ENCODE data around the gene KLHL28.

The KLHL28 gene, protein sequence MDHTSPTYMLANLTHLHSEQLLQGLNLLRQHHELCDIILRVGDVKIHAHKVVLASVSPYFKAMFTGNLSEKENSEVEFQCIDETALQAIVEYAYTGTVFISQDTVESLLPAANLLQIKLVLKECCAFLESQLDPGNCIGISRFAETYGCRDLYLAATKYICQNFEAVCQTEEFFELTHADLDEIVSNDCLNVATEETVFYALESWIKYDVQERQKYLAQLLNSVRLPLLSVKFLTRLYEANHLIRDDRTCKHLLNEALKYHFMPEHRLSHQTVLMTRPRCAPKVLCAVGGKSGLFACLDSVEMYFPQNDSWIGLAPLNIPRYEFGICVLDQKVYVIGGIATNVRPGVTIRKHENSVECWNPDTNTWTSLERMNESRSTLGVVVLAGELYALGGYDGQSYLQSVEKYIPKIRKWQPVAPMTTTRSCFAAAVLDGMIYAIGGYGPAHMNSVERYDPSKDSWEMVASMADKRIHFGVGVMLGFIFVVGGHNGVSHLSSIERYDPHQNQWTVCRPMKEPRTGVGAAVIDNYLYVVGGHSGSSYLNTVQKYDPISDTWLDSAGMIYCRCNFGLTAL

DNA sequence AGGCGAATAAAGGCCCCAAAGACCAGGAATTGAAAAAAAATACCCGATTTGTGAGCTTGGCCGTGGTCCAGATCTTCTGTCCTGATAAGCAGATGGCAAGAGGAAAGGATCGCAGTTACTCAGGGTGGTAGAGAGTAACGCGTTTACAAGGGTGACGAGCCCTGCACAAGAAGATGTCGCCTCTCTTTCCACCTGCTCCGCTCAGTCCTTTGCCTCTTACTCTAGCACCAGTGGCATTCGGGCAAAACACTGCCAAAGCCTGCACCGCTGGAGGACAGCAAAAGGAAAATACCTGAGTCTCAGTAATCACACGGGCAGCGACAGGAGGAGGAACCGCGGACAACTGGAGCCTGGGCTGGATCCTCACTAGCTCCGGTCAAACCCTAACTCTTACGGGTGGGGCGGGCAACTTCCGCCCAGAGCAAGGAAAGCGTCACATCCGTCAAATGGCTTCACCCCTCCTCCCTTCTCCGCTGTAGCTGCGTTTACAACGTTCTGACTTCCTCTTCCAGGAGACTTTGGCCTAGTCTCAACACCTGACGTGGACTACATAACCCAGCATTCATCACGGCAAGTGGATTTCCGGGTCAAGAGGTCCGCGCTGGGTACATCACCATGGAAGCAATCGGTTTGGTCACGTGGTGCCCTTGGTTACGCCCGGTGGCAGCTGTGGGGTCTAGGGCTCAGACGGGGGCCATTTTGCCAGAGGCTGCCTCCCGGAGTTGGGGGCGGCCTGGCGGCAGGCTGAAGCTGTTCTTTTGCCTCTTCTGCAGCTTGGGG lies at the start of gene KLHL28, which contains the start of gene TOGARAM1:
Gene KLHL28 (minus strand): TSS at position 394 of the 780 bp plus-strand sequence. CDS start 16,019 bp downstream, outside the sequence.
Gene TOGARAM1 (plus strand): TSS at position 637 of the 780 bp plus-strand sequence. CDS start 232 bp downstream, outside the sequence.
- peak; percentile 98 for DNase-seq

DNA sequence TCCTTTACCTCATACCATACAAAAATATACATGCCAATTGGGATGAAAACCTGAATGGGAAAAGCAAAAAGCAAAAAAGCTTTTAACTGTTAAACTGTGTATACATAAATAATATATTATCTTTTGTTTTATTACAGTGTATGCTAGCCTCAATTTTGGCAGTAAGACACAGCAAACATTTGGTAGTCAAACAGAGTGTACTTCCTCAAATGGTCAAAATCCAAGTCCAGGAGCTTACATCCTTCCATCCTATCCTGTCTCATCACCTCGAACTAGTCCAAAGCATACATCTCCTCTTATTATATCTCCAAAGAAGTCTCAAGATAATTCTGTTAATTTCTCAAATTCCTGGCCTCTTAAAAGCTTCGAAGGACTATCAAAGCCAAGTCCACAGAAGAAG lies 42.2 kb upstream of the KLHL28 start:
- no peak for DNase-seq

DNA sequence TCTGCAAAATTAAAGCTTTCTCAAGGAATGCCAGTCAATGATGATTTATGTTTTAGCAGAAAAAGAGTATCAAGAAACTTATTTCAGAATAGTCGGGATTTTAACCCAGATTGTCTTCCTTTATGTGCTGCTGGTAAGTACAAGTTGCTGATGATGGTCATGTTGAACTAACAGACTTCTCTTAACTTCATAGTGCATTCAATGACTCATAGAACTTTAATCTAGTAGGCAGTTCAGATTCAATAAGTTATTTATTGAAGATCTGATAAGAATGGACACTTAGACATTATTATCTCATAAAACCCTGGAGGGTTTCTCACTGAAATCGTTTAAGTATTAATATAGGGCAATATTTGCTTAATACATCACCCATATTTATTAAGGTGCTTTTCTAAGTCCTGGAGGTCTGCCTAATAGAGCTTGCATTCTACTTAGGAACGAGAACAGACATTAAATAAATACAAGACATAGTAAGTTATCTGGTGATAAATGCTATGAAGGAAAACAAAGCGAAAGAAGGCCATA lies 34.1 kb upstream of the KLHL28 start:
- no peak for DNase-seq

DNA sequence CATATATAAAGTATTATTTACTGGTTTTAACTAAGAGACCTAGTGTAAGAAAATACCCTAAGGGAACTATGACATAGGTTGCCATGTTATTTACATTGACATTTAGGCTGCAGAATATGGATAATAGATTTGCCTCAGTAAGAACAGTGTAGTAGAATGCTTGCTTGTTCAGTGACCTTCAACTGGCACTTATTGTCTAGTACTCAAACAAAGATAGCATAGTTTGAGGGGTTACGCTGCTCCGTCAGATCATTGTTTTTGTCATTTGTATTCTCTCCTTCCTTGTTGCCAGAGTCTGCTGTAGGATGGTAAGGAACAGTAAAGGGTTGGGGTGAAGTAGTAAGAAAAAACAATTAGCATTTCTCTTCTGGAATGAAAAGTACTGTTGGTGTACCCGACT lies 33.4 kb upstream of the KLHL28 start:
- DNase-seq = no peak

DNA sequence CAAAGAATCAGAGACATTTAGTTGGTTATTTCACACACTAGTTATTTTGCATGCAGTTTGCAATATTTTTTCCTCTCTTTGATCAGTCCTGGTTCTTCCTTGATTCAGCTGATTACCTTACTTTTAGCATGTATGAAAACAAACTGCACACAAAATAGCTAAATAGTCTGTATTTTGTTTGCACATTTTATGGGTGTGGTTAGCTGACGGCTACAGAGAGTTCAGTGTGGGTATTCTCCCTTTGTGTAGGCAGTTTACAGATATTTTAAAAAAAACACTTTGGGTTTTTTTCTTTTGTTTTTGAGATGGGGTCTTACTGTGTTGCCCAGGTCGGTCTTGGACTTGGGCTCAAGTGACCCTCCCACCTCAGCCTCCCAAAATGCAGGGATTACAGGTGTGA lies 28.8 kb upstream of the KLHL28 start:
- no peak for DNase-seq

DNA sequence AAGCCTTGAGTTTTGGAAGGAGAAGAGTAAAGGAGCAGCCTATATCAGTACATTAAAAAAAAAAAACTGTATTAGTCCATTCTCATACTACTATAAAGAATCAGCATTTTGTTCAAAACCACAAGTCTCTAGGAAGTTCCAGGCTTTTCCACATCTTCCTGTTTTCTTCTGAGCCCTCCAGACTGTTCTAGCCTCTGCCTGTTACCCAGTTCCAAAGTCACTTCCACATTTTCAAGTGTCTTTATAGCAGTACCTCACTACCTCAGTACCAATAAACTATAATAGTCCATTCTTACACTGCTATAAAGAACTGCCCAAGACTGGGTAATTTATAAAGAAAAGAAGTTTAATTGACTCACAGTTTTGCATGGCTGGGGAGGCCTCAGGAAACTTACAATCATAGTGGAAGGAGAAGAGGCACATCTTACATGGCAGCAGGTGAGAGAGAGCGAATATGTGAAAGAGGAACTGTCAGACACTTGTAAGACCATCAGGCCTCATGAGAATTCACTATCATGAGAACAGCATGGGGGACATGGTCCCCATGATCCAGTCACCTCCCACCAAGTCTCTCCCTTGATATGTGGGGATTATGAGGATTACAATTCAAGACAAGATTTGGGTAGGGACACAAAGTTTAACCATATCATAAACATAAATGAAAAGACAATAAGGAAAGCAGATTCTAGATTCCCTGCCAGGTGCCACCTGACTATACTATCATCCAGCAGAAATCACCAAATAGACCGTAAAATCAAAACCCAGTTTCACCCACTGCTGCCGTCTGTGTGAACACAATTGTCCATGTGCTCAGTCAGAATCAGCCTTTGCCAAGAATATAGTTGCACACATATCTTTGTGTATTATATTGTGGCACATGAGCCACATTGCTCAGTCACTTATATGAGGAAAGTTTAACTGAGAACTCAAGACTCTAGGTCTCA lies 28.0 kb upstream of the KLHL28 start:
- DNase-seq = no peak

DNA sequence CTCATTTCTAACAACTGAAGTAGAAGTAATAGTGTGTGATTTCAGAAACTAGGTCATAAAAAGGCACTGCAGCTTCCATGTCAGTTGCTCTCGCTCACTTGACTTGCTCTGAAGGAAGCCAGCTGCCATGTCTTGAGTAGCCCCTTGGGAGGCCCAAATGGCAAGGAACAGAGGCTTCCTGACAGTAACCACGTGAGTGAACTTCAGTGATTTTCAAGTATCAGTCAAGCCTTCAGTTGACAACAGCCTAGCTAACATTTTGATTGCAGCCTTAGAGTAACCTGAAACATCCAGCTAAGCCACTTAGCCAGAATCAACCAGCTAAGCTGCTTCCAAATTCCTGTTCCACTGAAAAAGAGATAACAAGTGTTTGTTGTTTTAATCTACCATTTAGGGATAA lies 26.9 kb upstream of the KLHL28 start:
- DNase-seq = no peak

DNA sequence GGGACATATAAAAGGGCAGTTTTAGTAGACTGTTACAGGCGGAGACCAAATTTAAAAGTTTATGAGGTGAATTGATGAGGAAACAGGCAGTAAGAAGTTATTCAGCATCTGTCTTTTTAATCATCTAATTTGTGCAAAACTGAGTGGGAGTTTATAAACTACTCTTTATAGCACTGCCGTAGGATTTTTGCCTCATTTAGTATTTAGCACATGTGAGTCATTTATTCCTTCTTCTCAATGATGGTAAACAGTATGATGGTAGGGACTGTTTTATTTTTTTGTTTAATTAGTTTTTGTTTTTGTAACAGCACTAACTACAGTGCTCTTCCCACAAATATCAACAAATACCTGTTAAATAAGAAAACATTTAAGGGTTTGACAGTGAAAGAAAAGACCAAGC lies 20.8 kb upstream of the KLHL28 start:
- DNase-seq = no peak

DNA sequence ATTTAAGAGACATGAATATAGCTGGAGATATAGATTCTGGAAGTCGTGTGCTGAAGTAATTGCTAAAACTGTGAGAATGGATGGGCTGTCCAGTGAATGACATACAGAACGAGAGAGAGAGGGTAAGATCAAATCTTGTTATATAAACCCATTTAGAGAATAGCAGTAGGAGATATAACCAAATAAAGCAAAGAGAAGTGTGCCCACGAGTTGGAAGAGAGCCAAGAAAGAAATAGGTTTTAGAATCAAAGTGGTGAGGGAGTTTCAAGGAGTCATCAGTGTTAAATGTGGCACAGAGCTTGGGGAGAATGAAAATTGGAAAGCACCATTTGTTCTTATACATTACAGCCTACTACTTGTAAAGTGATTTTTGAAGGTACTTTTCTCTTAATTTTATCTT lies 19.5 kb upstream of the KLHL28 start:
- DNase-seq = no peak

DNA sequence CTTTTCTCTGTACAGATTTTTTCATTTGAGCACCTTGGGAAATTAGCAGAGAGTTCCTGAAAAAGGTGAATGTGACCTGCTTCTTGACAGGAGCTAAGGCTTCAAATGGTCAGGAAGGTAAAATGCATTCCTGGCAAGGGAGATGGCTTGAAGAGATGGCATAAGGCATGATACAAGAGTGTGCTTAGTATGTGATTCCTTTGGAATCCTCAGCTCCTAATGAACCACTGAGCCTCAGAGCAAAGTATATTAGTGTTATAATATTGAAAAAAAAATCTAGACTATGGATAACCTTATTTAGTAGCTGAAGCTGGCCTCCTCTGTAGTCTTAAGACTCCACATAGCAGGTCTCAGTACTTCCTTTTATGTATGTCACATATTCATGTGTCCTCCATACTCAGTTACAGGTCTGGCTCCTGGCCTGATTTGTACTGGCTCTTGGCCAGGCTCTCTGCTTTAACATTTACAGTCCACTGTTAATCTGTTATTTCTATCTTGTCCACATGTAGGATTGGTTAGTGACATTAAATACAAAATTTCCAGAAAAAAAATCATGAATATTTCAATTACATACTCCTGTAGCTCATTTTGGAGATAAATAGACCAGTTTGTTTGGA lies 18.1 kb upstream of the KLHL28 start:
- DNase-seq = no peak

DNA sequence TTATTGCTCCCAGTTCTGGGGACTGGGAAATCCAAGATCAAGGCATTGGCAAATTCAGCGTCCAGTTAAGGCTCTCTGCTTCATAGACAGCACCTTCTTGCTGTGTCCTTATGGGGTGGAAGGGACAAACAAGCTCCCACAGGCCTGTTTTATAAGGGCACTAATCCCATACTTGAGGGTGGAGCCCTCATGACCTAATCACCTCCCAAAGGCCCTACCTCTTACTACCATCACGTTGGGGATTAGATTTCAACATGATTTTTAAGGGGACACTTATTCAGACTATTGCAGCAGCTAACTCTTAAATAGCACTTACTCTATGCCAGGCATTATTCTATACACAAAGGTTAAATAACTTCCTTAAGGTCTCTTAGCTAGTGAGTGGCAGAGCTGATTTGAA lies 17.5 kb upstream of the KLHL28 start:
- no peak for DNase-seq

DNA sequence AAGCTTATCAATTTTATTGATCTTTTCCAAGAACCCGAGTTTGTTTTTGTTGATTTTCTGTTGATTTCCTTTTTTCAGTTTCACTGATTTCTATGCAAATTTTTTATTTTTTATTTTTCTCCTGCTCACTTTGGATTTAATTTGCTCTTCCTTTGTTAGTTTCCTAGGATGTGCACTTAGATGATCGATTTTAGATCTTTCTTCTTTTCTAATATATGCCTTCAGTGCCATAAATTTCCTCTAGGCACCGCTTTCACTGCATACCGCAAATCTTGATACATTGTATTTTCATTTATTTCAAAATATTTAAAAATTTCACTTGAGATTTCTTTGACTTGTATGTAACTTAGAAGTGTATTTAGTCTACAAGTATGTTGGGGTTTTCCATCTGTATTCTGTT lies 9.7 kb upstream of the KLHL28 start:
- no peak for DNase-seq

DNA sequence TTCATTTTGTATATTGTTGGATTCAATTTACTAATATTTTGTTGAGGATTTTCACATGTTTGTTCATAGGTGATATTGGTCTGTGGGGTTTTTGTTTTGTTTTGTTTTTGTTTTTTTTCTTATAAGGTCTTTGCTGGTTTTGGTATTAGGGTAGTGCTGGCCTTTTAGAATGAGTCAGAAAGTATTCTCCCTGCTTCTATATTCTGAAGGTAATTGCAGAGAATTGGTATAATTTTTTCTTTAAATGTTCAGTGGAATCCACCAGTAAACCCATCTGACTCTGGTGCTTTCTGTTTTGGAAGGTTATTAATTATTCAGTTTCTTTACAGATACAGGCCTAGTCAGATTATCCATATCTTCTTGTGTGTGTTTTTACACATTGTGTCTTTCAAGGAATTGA lies 9.2 kb upstream of the KLHL28 start:
- DNase-seq = no peak

DNA sequence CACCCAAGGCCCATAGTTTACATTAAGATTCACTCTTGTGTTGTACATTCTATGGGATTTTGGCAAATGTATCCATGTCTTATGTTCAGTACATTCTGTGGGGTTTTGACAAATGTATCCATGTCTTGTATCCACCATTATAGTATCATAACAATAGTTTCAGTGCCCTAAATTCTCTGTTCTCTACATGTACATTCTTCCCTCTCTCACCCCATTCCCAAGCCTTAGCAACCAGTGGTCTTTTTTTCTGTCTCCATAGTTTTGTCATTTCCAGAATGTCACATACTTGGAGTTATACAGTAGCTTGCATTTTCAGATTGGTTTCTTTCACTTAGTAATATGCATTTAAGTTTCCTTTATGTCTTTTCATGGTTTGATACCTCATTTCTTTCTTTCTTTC lies 7.0 kb upstream of the KLHL28 start:
- no peak for DNase-seq

DNA sequence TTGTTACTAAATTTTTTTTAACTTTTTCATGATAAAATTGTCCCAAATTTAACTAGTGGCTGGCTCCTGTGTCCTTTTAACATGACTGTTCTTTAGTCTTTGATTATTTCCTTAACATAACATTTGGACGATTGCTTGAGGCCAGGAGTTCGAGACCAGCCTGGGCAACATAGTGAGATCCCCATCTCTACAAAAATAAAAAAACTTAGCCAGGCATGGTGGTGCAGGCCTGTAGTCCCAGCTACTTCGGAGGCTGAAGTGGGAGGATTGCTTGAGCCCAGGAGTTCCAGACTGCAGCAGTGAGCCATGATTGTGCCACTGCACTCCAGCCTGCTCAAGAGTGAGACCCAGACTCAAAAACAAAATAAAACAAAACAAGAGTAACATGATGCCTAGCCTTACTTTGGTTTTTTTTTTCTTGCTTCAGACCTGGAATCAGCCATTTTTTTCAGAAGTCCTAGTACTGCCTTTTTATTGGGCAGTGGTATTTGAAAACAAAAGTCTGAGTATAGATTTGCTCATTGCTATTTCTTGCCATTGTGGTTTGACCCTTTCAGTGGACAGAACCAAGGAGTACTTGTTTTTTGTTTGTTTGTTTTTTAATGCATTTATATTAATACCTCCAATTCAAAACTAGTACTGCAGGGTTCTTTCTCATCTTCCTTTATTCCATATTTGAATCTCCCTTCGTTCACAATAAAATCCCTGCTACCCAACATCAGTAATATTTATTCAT lies 5.0 kb upstream of the KLHL28 start:
- no peak for DNase-seq

DNA sequence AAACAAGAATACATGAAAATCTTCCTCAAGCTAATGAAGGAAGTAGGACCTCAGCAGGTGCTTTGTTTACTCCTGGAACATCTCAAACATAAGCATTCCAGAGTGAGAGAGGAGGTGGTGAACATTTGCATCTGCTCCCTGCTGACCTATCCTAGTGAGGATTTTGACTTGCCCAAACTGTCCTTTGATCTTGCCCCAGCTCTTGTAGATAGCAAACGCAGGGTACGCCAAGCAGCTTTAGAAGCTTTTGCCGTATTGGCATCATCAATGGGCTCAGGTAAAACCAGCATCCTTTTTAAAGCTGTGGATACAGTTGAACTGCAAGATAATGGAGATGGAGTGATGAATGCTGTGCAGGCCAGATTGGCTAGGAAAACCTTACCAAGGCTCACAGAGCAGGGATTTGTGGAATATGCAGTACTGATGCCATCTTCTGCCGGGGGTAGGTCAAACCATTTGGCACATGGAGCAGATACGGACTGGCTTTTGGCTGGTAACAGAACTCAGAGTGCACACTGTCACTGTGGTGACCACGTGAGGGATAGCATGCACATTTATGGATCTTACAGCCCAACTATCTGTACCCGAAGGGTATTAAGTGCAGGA lies 2.1 kb upstream of the KLHL28 start:
- DNase-seq = peak; percentile 3

DNA sequence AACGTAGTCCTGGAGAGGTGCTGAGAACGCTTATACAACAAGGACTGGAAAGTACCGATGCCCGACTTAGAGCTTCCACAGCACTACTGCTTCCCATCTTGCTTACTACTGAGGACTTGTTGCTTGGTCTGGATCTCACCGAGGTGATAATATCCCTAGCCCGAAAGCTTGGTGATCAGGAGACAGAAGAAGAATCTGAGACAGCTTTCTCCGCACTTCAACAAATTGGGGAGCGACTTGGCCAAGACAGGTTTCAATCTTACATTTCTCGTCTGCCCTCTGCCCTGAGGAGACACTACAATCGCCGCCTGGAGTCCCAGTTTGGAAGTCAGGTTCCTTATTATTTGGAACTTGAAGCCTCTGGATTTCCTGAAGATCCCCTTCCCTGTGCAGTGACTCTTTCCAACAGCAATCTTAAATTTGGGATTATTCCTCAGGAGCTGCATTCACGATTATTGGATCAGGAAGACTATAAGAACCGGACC lies 1.3 kb upstream of the KLHL28 start:
- peak; percentile 7 for DNase-seq

DNA sequence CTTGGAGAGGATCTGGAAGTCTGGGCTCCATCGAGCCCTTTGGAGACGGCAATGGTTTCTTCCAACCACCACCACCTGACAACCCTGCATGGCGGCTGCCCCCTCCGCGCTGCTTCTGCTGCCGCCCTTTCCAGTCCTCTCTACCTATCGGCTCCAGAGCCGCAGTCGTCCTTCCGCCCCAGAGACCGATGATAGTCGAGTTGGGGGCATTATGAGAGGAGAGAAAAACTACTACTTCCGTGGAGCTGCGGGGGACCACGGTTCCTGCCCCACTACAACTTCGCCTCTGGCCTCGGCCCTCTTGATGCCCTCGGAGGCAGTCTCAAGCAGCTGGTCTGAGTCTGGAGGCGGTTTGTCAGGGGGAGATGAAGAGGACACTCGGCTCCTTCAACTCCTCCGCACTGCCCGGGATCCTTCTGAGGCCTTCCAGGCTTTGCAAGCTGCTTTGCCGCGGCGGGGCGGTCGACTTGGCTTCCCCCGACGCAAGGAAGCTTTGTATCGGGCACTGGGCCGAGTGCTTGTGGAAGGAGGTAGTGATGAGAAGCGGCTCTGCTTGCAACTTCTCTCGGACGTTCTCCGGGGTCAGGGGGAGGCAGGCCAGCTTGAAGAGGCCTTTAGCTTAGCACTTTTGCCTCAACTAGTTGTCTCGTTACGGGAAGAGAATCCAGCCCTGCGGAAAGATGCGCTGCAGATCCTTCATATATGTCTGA lies 742 bp upstream of the KLHL28 start:
- peak; percentile 28 for DNase-seq

DNA sequence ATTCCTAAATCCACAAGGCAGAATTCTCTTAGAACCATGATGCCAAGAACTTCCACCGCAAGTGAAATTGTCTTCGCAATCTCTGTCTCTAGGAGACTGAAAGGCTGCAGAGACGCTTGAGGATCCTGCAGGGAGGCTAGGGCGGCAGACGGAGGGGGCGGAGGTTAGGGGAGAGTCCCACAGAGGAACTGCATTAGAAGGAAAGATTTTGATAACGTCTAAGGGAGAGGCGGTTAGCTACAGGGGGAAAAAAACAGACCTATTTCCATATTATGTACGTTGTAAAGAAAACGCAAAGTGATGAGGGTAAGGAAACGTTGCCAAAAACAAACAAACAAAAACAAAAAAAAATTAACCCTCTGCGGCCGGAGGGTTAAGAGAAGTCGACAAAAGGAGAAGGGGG lies 595 bp downstream of the KLHL28 start:
- peak; percentile 66 for DNase-seq

DNA sequence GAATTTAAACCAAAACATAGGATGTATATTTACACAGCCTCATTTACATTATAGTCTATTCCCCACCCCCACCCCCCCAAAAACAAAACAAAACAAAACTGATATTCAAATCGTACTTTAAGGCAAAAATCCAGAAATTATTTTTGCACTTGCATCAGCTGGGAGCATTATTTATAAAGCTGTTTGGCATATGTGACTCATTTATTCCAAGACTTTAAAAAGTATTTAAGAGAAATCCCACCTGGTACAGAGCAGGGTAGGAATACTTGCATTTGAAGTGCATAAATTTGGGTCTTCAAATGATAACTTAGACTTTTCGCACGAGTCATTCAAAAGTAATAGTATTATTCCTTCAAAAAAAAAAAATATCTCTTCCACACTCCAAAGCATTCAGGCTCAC lies 1.1 kb downstream of the KLHL28 start:
- no peak for DNase-seq

Measured in activated CD4-positive, alpha-beta T cell treated with anti-CD3 and anti-CD28 coated beads, Interleukin-2, Interleukin-6, amounts not matched to agents 100 ng/mL and 50 ng/mL, durations not matched to agents 16 hours and 8 hours (primary cell).